K562 (cell line): ENCODE data around the gene PPFIBP2. TPM values are rescaled to one million over a fixed set of nuclear protein-coding genes. Genes with fewer than 3 reads are reported as not detected.

ENCODE experiments used
- BCL6 ChIP-seq: fragments of 250-450 bp; sonication (Bioruptor Pico); IDR thresholded peaks from 2 replicates; pipeline ENCODE4 v1.4.0; 2020
- BRCA1 ChIP-seq, 2 experiments: fragments of 450-650 bp in 1 of 2; sonication (generic) in 1 of 2; formaldehyde crosslinking in 1 of 2; IDR thresholded peaks; 2 replicates each; pipeline versions ENCODE4 v1.5.0 to v1.6.1; 2017 to 2020; ENCODE audit warnings: mild to moderate bottlenecking in 1 of 2, missing genetic modification reagents in 1 of 2
- CHCHD3 ChIP-seq: fragments of 250-450 bp; sonication (Bioruptor Pico); IDR thresholded peaks from 2 replicates; pipeline ENCODE4 v2.1.2; 2022; ENCODE audit warnings: mild to moderate bottlenecking
- COPS2 ChIP-seq: fragments of 450-650 bp; conservative IDR thresholded peaks from 2 replicates; pipeline ENCODE4 v1.6.1; 2016; ENCODE audit warnings: mild to moderate bottlenecking, moderate library complexity
- POLR2AphosphoS2 ChIP-seq: IDR thresholded peaks from 2 replicates; pipeline ENCODE4 v1.6.1; 2012; ENCODE audit warnings: low read length, improper control_type of control experiment
- RAD51 ChIP-seq: fragments of 450-650 bp; IDR thresholded peaks from 2 replicates; pipeline ENCODE4 v1.7.1; 2016; ENCODE audit warnings: low read depth, mild to moderate bottlenecking, borderline replicate concordance
- RB1 ChIP-seq: fragments of 450-650 bp; IDR thresholded peaks from 2 replicates; pipeline ENCODE4 v1.6.1; 2017; ENCODE audit warnings: low read depth, mild to moderate bottlenecking
- RNF2 ChIP-seq: sonication (generic); IDR thresholded peaks from 2 replicates; pipeline ENCODE4 v1.6.1; 2016
- SREBF1 ChIP-seq: fragments of 150-350 bp; IDR thresholded peaks from 2 replicates; pipeline ENCODE4 v1.6.1; 2014; ENCODE audit warnings: antibody characterized with exemption, low read depth, low read length, borderline replicate concordance
- U2AF1 ChIP-seq: fragments of 200-400 bp; formaldehyde crosslinking; optimal IDR thresholded peaks from 2 replicates; pipeline ENCODE3; 2017; ENCODE audit warnings: mild to moderate bottlenecking, low read depth, low read length, moderate library complexity
- ZNF12 ChIP-seq: sonication (generic); formaldehyde crosslinking; IDR thresholded peaks from 2 replicates; pipeline ENCODE4 v1.4.0; 2020; ENCODE audit warnings: mild to moderate bottlenecking, missing genetic modification reagents
- ZNF212 ChIP-seq: fragments of 450-650 bp; formaldehyde crosslinking; IDR thresholded peaks from 2 replicates; pipeline ENCODE4 v1.4.0; 2020; ENCODE audit warnings: mild to moderate bottlenecking
- ZNF239 ChIP-seq: fragments of 250-450 bp; sonication (Bioruptor Pico); IDR thresholded peaks from 2 replicates; pipeline ENCODE4 v1.4.0; 2020; ENCODE audit warnings: mild to moderate bottlenecking
- polyA plus RNA-seq, 8 experiments: library from polyadenylated mRNA; depleted of rRNA in 4 of 8; stranded (reverse) in 5 of 8; unstranded in 3 of 8; fragments of >200 nt; fragmentation: Nextera tagmentation in 2 of 8; fragmentation: Illumina TruSeq in 1 of 8; extraction: Ambion mirVana in 2 of 8; extraction: Trizol in 1 of 8; gene quantifications; 2 replicates each; pipeline versions ENCODE4 v1.2.1 to v1.2.3, GENCODE V29; 2011 to 2014; ENCODE audit warnings: inconsistent platforms in 1 of 8, missing spikeins in 1 of 8
- total RNA-seq, 7 experiments: library from RNA; depleted of rRNA in 6 of 7; stranded (reverse); fragments of >200 nt in 6 of 7; fragmentation: Illumina TruSeq in 2 of 7; extraction: Trizol in 2 of 7; gene quantifications; 2 replicates each; pipeline versions ENCODE4 v1.2.1 to v1.2.3, GENCODE V29; 2011 to 2021; ENCODE audit warnings: low replicate concordance in 1 of 7
- TF ChIP-seq, protein P1 (sequence below), 3 experiments: fragments of 200-800 bp in 1 of 3; fragments of 250-450 bp in 1 of 3; fragments of 450-650 bp in 1 of 3; sonication (Bioruptor Pico) in 1 of 3; sonication (Bioruptor generic) in 1 of 3; formaldehyde crosslinking in 1 of 3; IDR thresholded peaks; 2 replicates each; pipeline versions ENCODE4 v1.6.1 to v1.8.0; 2016 to 2022; ENCODE audit warnings: mild to moderate bottlenecking in 2 of 3, missing genetic modification characterization in 2 of 3, missing compliant biosample characterization in 1 of 3, moderate library complexity in 1 of 3
- TF ChIP-seq, protein P2 (sequence below): fragments of 450-650 bp; formaldehyde crosslinking; IDR thresholded peaks from 2 replicates; pipeline ENCODE4 v1.4.0; 2020; ENCODE audit warnings: mild to moderate bottlenecking, moderate library complexity
- TF ChIP-seq, protein P3 (sequence below): sonication (generic); formaldehyde crosslinking; IDR thresholded peaks from 2 replicates; pipeline ENCODE4 v1.8.0; 2022; ENCODE audit warnings: mild to moderate bottlenecking, missing genetic modification reagents

Gene PPFIBP2
- total and polyA plus RNA-seq, 9 of the 15 experiments (the other 6 are each of a cell fraction or from before 2014, with no cell fraction given): 0.18 to 3.4 (median 1.2) TPM

DNA sequence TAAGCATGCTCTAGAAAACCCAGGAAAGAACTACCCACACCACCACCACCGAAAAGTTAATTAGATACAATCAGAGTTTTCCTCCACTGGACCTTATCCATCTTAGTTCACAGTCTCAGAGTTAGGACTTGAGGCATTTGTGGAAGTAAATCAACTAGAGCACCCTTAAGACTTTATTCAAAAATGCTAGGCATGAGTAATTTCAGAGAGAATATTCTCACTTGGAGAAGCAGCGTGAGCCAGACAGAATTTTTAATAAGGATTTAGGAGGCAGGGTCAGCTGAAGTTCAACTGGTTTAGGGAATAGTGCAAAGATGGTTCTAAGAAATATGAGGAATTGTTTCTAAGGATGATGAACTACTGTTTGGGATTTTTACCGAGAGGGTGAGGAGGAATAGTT, 29.7 kb upstream of the PPFIBP2 start (continued):
- TF ChIP-seq, protein P1, sequence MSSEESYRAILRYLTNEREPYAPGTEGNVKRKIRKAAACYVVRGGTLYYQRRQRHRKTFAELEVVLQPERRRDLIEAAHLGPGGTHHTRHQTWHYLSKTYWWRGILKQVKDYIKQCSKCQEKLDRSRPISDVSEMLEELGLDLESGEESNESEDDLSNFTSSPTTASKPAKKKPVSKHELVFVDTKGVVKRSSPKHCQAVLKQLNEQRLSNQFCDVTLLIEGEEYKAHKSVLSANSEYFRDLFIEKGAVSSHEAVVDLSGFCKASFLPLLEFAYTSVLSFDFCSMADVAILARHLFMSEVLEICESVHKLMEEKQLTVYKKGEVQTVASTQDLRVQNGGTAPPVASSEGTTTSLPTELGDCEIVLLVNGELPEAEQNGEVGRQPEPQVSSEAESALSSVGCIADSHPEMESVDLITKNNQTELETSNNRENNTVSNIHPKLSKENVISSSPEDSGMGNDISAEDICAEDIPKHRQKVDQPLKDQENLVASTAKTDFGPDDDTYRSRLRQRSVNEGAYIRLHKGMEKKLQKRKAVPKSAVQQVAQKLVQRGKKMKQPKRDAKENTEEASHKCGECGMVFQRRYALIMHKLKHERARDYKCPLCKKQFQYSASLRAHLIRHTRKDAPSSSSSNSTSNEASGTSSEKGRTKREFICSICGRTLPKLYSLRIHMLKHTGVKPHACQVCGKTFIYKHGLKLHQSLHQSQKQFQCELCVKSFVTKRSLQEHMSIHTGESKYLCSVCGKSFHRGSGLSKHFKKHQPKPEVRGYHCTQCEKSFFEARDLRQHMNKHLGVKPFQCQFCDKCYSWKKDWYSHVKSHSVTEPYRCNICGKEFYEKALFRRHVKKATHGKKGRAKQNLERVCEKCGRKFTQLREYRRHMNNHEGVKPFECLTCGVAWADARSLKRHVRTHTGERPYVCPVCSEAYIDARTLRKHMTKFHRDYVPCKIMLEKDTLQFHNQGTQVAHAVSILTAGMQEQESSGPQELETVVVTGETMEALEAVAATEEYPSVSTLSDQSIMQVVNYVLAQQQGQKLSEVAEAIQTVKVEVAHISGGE (CRISPR knock-in tag; IDR thresholded peaks at IDR 0.05): no peak
- TF ChIP-seq ZNF239 (no peak), SREBF1 (no peak), ZNF12 (no peak), POLR2AphosphoS2 (no peak), U2AF1 (no peak), RB1 (no peak), CHCHD3 (CRISPR knock-in tag) (no peak), RNF2 (no peak), BRCA1 (IDR thresholded peaks at IDR 0.05) (no peak), BRCA1 (CRISPR knock-in tag; IDR thresholded peaks at IDR 0.05) (no peak), ZNF212 (CRISPR knock-in tag) (no peak), COPS2 (no peak), BCL6 (CRISPR knock-in tag) (no peak), RAD51 (no peak)
- TF ChIP-seq, protein P2, sequence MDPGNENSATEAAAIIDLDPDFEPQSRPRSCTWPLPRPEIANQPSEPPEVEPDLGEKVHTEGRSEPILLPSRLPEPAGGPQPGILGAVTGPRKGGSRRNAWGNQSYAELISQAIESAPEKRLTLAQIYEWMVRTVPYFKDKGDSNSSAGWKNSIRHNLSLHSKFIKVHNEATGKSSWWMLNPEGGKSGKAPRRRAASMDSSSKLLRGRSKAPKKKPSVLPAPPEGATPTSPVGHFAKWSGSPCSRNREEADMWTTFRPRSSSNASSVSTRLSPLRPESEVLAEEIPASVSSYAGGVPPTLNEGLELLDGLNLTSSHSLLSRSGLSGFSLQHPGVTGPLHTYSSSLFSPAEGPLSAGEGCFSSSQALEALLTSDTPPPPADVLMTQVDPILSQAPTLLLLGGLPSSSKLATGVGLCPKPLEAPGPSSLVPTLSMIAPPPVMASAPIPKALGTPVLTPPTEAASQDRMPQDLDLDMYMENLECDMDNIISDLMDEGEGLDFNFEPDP (CRISPR knock-in tag): no peak
- TF ChIP-seq, protein P3, sequence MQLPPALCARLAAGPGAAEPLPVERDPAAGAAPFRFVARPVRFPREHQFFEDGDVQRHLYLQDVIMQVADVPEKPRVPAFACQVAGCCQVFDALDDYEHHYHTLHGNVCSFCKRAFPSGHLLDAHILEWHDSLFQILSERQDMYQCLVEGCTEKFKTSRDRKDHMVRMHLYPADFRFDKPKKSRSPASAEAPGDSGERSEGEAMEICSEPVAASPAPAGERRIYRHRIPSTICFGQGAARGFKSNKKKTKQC: no peak
